ENCODE results near the gene STAT5A. TPM values are rescaled to one million over a fixed set of nuclear protein-coding genes. Genes with fewer than 3 reads are reported as not detected.

Gene STAT5A
- total and polyA plus RNA-seq, 2 donors from 2014 or later: 11.5 to 47.9 TPM

DNA sequence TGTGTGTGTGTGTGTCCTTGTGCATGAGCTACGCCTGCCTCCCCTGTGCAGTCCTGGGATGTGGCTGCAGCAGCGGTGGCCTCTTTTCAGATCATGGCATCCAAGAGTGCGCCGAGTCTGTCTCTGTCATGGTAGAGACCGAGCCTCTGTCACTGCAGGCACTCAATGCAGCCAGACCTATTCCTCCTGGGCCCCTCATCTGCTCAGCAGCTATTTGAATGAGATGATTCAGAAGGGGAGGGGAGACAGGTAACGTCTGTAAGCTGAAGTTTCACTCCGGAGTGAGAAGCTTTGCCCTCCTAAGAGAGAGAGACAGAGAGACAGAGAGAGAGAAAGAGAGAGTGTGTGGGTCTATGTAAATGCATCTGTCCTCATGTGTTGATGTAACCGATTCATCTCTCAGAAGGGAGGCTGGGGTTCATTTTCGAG lies 22.5 kb downstream of the STAT5A start:
- Histone ChIP-seq H3K27me3 (ENCODE audit: control insufficient read depth, insufficient read depth, low read length) (no peaks in the 10 kb centered on the region), H3K4me1 (ENCODE audit: control insufficient read depth in 2 of 3, insufficient read depth in 2 of 3, low read depth in 1 of 3, low read length in 3 of 3) (peaks cover 7 to 29% (median 16%) of the 10 kb centered on the region in 3 donors), H3K36me3 (ENCODE audit: control insufficient read depth in 2 of 3, insufficient read depth in 3 of 3, low read length in 3 of 3) (peaks cover 0 to 29% (median 14%) of the 10 kb centered on the region in 3 donors), H3K4me3 (ENCODE audit: low read length in 3 of 3) (no peak overlapping the region), H3K9ac (ENCODE audit: low read length in 3 of 3) (peak overlapping the region in 2 of 3 donors; percentile 5 to 56), H3K27ac (ENCODE audit: low read depth in 2 of 2, low read length in 2 of 2) (peak overlapping the region; percentile 89 to 93), H3K9me3 (ENCODE audit: control insufficient read depth in 2 of 3, insufficient read depth in 1 of 3, low read length in 3 of 3) (no peaks in the 10 kb centered on the region)
- TF ChIP-seq, protein P1, sequence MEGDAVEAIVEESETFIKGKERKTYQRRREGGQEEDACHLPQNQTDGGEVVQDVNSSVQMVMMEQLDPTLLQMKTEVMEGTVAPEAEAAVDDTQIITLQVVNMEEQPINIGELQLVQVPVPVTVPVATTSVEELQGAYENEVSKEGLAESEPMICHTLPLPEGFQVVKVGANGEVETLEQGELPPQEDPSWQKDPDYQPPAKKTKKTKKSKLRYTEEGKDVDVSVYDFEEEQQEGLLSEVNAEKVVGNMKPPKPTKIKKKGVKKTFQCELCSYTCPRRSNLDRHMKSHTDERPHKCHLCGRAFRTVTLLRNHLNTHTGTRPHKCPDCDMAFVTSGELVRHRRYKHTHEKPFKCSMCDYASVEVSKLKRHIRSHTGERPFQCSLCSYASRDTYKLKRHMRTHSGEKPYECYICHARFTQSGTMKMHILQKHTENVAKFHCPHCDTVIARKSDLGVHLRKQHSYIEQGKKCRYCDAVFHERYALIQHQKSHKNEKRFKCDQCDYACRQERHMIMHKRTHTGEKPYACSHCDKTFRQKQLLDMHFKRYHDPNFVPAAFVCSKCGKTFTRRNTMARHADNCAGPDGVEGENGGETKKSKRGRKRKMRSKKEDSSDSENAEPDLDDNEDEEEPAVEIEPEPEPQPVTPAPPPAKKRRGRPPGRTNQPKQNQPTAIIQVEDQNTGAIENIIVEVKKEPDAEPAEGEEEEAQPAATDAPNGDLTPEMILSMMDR (IDR thresholded peaks at IDR 0.05; ENCODE audit: borderline replicate concordance, extremely low read depth, insufficient read depth): no peak
- peak in 1 of 5 donors; percentile 20 for DNase-seq
- FAIRE-seq: no peak
- intact Hi-C loops (cut with DNase I): no loop called here

DNA sequence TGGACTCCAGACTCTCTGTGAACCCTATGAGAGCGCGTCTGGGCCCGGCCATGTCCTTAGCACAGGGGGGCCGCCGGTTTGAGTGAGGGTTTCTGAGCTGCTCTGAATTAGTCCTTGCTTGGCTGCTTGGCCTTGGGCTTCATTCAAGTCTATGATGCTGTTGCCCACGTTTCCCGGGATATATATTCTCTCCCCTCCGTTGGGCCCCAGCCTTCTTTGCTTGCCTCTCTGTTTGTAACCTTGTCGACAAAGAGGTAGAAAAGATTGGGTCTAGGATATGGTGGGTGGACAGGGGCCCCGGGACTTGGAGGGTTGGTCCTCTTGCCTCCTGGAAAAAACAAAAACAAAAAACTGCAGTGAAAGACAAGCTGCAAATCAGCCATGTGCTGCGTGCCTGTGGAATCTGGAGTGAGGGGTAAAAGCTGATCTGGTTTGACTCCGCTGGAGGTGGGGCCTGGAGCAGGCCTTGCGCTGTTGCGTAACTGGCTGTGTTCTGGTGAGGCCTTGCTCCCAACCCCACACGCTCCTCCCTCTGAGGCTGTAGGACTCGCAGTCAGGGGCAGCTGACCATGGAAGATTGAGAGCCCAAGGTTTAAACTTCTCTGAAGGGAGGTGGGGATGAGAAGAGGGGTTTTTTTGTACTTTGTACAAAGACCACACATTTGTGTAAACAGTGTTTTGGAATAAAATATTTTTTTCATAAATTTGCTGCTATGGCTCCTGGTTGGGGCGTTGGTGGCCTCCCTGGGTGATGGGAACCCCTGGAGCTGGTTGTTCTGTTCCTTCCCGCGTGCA lies 23.1 kb downstream of the STAT5A start:
- TF ChIP-seq, protein P1 (IDR thresholded peaks at IDR 0.05; ENCODE audit: borderline replicate concordance, extremely low read depth, insufficient read depth): no peak

DNA sequence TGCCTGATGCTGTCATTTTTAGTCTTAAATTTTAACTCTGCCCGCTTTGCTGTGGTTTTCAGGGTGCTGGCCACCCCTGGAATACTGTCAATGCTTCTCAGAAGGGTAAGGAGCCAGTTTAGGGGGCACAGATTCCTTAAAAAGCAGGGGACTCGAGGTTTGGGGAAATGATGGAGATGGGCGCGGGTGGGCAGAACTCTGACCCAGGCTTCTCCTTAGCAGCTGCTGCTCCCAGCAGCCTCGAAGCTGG lies 23.7 kb downstream of the STAT5A start:
- peak overlapping the region in 1 of 3 donors; percentile 25 for H3K4me3 ChIP-seq (ENCODE audit: low read length in 3 of 3)
- peak overlapping the region in 2 of 3 donors; percentile 39 to 71 for H3K9ac ChIP-seq (ENCODE audit: low read length in 3 of 3)
- intact Hi-C loops (cut with DNase I): no loop called here
- peaks cover 7 to 31% (median 20%) of the 10 kb centered on the region in 3 donors for H3K4me1 ChIP-seq (ENCODE audit: control insufficient read depth in 2 of 3, insufficient read depth in 2 of 3, low read depth in 1 of 3, low read length in 3 of 3)
- no peaks in the 10 kb centered on the region for H3K9me3 ChIP-seq (ENCODE audit: control insufficient read depth in 2 of 3, insufficient read depth in 1 of 3, low read length in 3 of 3)
- peaks cover 0 to 34% (median 18%) of the 10 kb centered on the region in 3 donors for H3K36me3 ChIP-seq (ENCODE audit: control insufficient read depth in 2 of 3, insufficient read depth in 3 of 3, low read length in 3 of 3)
- H3K27me3 ChIP-seq (ENCODE audit: control insufficient read depth, insufficient read depth, low read length): no peaks in the 10 kb centered on the region
- H3K27ac ChIP-seq (ENCODE audit: low read depth in 2 of 2, low read length in 2 of 2): peak overlapping the region; percentile 93 to 95
- DNase-seq (no peak), FAIRE-seq (no peak)
- TF ChIP-seq, protein P1 (IDR thresholded peaks at IDR 0.05; ENCODE audit: borderline replicate concordance, extremely low read depth, insufficient read depth): no peak

More for the DNA sequence above, 23.1 kb downstream of the STAT5A start:
- peak; percentile 91 to 97 (median 95) for DNase-seq
- intact Hi-C loops (cut with DNase I): no loop called here
- no peaks in the 10 kb centered on the region for H3K9me3 ChIP-seq (ENCODE audit: control insufficient read depth in 2 of 3, insufficient read depth in 1 of 3, low read length in 3 of 3)
- peak overlapping the region in 1 of 3 donors; percentile 25 for H3K4me3 ChIP-seq (ENCODE audit: low read length in 3 of 3)
- peaks cover 0 to 32% (median 16%) of the 10 kb centered on the region in 3 donors for H3K36me3 ChIP-seq (ENCODE audit: control insufficient read depth in 2 of 3, insufficient read depth in 3 of 3, low read length in 3 of 3)
- H3K9ac ChIP-seq (ENCODE audit: low read length in 3 of 3): peak overlapping the region in 1 of 3 donors; percentile 71
- H3K4me1 ChIP-seq (ENCODE audit: control insufficient read depth in 2 of 3, insufficient read depth in 2 of 3, low read depth in 1 of 3, low read length in 3 of 3): peaks cover 7 to 31% (median 16%) of the 10 kb centered on the region in 3 donors
- peak; percentile 70 for FAIRE-seq
- no peaks in the 10 kb centered on the region for H3K27me3 ChIP-seq (ENCODE audit: control insufficient read depth, insufficient read depth, low read length)
- H3K27ac ChIP-seq (ENCODE audit: low read depth in 2 of 2, low read length in 2 of 2): peak overlapping the region; percentile 93 to 95
